ENCODE measurements around the gene PKIG.
A peak's percentile ranks its signal among the peaks of the same experiment; 100 is the strongest.

Gene PKIG

DNA sequence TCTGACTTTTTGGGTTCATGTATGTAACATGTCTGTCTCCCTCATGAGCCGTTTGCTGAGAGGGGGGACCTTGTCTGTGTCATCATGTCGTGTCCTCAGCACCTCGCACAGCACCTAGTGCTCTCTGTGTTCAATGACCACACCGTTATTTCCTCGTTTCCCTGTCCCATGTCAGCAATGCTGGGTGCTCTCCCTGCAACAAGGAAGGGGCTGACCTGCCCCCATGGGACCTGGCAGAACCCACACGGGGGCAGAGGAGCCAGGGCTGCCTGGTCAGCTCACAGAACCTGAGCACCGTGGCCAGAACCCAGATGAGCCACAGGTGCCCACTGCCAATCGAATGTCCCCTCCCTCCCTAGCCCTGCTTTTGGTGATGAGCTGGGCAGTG is 61.8 kb downstream of the PKIG start:
- H3K4me3 ChIP-seq (ENCODE audit: low read depth, low read length), result no peak overlapping the region
- no peak for TF ChIP-seq CTCF (IDR thresholded peaks at IDR 0.05; ENCODE audit: low read depth, low read length, missing control alignments)
- no peak for DNase-seq (ENCODE audit: low read depth)

- TF ChIP-seq CTCF (IDR thresholded peaks at IDR 0.05; ENCODE audit: low read depth, low read length, missing control alignments), result no peak
- peak; percentile 75 for DNase-seq (ENCODE audit: low read depth)
- no peak overlapping the region for H3K4me3 ChIP-seq (ENCODE audit: low read depth, low read length)
Measured at GRCh38 chr20:44644667-44645131, 62.3 kb downstream of the PKIG start.

- peak; percentile 84 for DNase-seq (ENCODE audit: low read depth)
- TF ChIP-seq CTCF (IDR thresholded peaks at IDR 0.05; ENCODE audit: low read depth, low read length, missing control alignments), result no peak
- peak overlapping the region; percentile 17; the same call in 1 of the 2 replicates for H3K4me3 ChIP-seq (ENCODE audit: low read depth, low read length)
Measured at GRCh38 chr20:44646023-44646640, 63.8 kb downstream of the PKIG start.

DNA sequence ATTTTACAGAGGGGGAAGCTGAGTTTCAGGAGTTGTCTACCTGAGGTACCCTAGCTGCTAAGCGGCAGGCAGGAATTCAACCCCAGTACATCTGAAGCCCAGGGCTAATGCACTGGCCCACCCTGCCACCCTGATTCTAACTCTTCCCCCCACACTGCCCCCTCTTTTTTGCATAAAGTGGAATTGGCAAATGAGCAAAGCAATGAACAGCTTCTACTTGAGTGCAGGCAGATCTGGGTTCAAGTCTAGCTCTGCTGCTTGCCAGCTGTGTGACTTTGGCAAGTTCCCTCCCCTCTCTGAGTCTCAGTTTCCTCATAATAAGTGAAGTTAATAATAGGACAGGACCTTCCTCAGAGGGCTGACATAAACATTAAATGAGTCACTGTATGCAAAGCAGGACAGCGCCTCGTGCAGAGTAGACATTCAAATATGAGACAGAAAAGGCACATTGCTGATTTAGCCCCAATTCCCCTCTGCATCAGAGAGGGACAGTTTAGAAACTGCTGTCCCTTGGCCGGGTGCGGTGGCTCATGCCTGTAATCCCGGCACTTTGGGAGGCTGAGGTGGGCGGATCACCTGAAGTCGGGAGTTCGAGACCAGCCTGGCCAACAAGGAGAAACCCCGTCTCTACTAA is 64.4 kb downstream of the PKIG start:
- peak overlapping the region; percentile 17; the same call in 1 of the 2 replicates for H3K4me3 ChIP-seq (ENCODE audit: low read depth, low read length)
- no peak for TF ChIP-seq CTCF (IDR thresholded peaks at IDR 0.05; ENCODE audit: low read depth, low read length, missing control alignments)
- peak; percentile 97 for DNase-seq (ENCODE audit: low read depth)

GRCh38 chr20:44648068-44648467 is 65.7 kb downstream of the PKIG start:
- no peak for DNase-seq (ENCODE audit: low read depth)
- no peak overlapping the region; the same call in 1 of the 2 replicates for H3K4me3 ChIP-seq (ENCODE audit: low read depth, low read length)

GRCh38 chr20:44648579-44648978 is 66.2 kb downstream of the PKIG start:
- H3K4me3 ChIP-seq (ENCODE audit: low read depth, low read length), result no peak overlapping the region
- DNase-seq (ENCODE audit: low read depth), result no peak
- TF ChIP-seq CTCF (IDR thresholded peaks at IDR 0.05; ENCODE audit: low read depth, low read length, missing control alignments), result peak; percentile 10

More at GRCh38 chr20:44648068-44648467, 65.7 kb downstream of the PKIG start:
- TF ChIP-seq CTCF (IDR thresholded peaks at IDR 0.05; ENCODE audit: low read depth, low read length, missing control alignments), result peak; percentile 23
